ENCODE results near the gene EXD2. TPM values are rescaled to one million over a fixed set of nuclear protein-coding genes. Genes with fewer than 3 reads are reported as not detected.

The EXD2 gene, protein sequence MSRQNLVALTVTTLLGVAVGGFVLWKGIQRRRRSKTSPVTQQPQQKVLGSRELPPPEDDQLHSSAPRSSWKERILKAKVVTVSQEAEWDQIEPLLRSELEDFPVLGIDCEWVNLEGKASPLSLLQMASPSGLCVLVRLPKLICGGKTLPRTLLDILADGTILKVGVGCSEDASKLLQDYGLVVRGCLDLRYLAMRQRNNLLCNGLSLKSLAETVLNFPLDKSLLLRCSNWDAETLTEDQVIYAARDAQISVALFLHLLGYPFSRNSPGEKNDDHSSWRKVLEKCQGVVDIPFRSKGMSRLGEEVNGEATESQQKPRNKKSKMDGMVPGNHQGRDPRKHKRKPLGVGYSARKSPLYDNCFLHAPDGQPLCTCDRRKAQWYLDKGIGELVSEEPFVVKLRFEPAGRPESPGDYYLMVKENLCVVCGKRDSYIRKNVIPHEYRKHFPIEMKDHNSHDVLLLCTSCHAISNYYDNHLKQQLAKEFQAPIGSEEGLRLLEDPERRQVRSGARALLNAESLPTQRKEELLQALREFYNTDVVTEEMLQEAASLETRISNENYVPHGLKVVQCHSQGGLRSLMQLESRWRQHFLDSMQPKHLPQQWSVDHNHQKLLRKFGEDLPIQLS
- total RNA-seq (5.3 TPM), polyA plus RNA-seq (1 to 10 TPM; 4.2 to 7.9 (median 6.5) TPM)

DNA sequence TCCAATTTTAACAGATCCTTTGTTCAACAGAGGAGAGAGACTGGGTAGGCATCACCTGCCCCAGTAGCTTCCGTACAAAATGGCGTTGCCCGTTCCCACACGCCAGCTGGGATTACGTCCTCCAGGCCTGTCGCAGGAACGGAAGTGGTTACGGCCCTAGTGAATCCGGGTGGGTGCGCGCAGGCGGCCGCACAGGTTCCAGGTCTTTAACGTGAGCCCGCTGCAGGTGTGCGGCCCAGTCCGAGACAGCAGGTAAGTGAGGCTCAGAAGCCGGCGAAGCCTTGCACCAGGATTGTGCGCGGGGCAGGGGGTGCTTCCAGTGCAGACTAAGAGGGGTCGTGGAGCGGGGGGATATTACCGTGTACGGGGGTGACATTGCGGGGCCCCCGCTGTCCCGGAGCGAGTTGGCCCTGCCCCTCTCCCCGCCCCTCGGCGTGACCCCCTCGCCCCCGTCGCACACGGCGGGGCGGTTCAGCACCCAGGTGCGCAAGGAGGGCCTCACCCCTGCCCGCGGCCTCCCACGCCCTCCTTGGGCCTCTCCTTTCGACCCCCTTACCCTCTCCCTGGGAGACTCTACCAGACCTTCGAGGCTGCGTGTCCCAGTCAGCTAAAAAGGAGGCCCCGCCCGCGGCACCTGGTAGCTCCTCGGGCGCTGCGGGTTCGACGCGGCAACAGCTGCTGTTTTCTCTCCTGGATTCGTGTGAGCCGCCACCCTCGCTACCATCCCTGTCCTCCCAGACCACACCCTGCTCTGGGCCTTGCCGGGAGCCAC, at the start of gene EXD2:
TSS of gene EXD2 (plus strand) at position 159 of the 772 bp plus-strand sequence. CDS start 17,973 bp downstream, outside the sequence.
- Mint-ChIP-seq H3K4me1 (peaks cover 10 to 24% (median 20%) of the 10 kb centered on the region in 4 donors), H3K27me3 (peaks cover 14% of the 10 kb centered on the region), H3K36me3 (no peaks in the 10 kb centered on the region), H3K27ac (peak within 1 kb of the TSS; percentile 88 to 94 (median 93)), H3K4me3 (peak within 1 kb of the TSS; percentile 86 to 98 (median 94)), H3K9me3 (no peaks in the 10 kb centered on the region)
- Histone ChIP-seq H3K4me1 (ENCODE audit: control insufficient read depth, insufficient read depth, low read length, poor library complexity, severe bottlenecking) (peaks cover 9% of the 10 kb centered on the region), H3K4me3 (ENCODE audit: low read depth, low read length) (peak within 1 kb of the TSS; percentile 77), H3K36me3 (ENCODE audit: control insufficient read depth, insufficient read depth, low read length) (no peaks in the 10 kb centered on the region), H3K27me3 (ENCODE audit: control insufficient read depth, insufficient read depth, low read length) (no peaks in the 10 kb centered on the region), H3K9me3 (ENCODE audit: control insufficient read depth in 2 of 2, low read length in 2 of 2) (no peaks in the 10 kb centered on the region), H3K27ac (ENCODE audit: insufficient read depth, low read length, poor library complexity, severe bottlenecking) (peak within 1 kb of the TSS; percentile 47)
- DNase-seq (peak; percentile 40 to 85 (median 58)), ATAC-seq (ENCODE audit: low read depth in 2 of 2) (peak; percentile 81 to 83)

DNA sequence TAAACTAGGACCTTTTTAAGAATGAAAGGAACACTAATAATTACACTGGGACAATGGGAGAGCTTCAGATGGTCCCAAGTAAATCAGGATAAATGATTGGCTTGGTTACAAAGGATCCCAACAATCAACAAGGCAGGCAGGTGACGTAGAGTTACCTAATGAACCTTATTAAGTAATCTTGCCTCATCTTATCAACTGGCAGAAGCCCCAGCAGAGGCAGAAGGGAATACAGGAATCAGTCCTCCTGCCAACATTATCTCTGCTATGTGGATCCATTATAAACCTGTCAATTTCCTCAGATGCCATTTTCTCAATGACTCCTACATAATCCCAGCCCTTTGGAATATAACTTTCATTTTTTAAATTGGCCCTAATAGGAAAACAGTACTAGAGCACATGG, 49.7 kb upstream of the EXD2 start:
- Mint-ChIP-seq H3K36me3 (peaks cover 21% of the 10 kb centered on the region), H3K9me3 (no peaks in the 10 kb centered on the region)

DNA sequence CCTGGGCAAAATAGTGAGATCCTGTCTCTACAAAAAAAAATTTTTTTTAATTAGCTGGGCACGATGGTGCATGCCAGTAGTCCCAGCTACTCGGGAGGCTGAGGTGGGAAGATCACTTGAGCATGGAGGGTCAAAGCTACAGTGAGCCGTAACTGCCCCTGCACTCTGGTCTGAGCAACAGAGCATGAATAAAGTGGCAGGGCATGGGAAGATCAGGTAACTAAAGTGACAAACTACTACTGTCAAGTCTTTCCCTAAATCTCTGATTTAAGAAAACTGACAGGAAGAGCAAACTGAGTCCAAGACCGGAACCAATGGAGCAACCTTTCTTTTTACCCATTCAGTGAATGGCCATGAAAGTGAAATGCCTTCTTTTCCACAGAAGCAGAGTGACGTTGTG, 49.2 kb upstream of the EXD2 start:
- Histone ChIP-seq H3K27ac (ENCODE audit: insufficient read depth, low read length, poor library complexity, severe bottlenecking) (no peak overlapping the region), H3K36me3 (ENCODE audit: control insufficient read depth, insufficient read depth, low read length) (peaks cover 22% of the 10 kb centered on the region), H3K4me1 (ENCODE audit: control insufficient read depth, insufficient read depth, low read length, poor library complexity, severe bottlenecking) (peaks cover 5% of the 10 kb centered on the region), H3K4me3 (ENCODE audit: low read depth, low read length) (no peak overlapping the region), H3K27me3 (ENCODE audit: control insufficient read depth, insufficient read depth, low read length) (no peaks in the 10 kb centered on the region), H3K9me3 (ENCODE audit: control insufficient read depth in 2 of 2, low read length in 2 of 2) (no peaks in the 10 kb centered on the region)
- no peaks in the 10 kb centered on the region for H3K27me3 Mint-ChIP-seq
- H3K4me1 Mint-ChIP-seq: peaks cover 32 to 70% (median 46%) of the 10 kb centered on the region in 4 donors
- ATAC-seq (ENCODE audit: low read depth in 2 of 2) (no peak), DNase-seq (no peak)
- H3K36me3 Mint-ChIP-seq: peaks cover 20% of the 10 kb centered on the region
- no peak overlapping the region for H3K4me3 Mint-ChIP-seq
- H3K27ac Mint-ChIP-seq: peak overlapping the region in 1 of 3 donors; percentile 67
- no peaks in the 10 kb centered on the region for H3K9me3 Mint-ChIP-seq

More for the DNA sequence above, 49.7 kb upstream of the EXD2 start:
- Histone ChIP-seq H3K9me3 (ENCODE audit: control insufficient read depth in 2 of 2, low read length in 2 of 2) (no peaks in the 10 kb centered on the region), H3K27ac (ENCODE audit: insufficient read depth, low read length, poor library complexity, severe bottlenecking) (no peak overlapping the region), H3K4me3 (ENCODE audit: low read depth, low read length) (no peak overlapping the region), H3K4me1 (ENCODE audit: control insufficient read depth, insufficient read depth, low read length, poor library complexity, severe bottlenecking) (peaks cover 5% of the 10 kb centered on the region), H3K36me3 (ENCODE audit: control insufficient read depth, insufficient read depth, low read length) (peaks cover 22% of the 10 kb centered on the region), H3K27me3 (ENCODE audit: control insufficient read depth, insufficient read depth, low read length) (no peaks in the 10 kb centered on the region)
- no peak overlapping the region for H3K4me3 Mint-ChIP-seq
- H3K27me3 Mint-ChIP-seq: no peaks in the 10 kb centered on the region
- peaks cover 26 to 65% (median 42%) of the 10 kb centered on the region in 4 donors for H3K4me1 Mint-ChIP-seq
- ATAC-seq (ENCODE audit: low read depth in 2 of 2) (no peak), DNase-seq (no peak)
- peak overlapping the region in 1 of 3 donors; percentile 67 for H3K27ac Mint-ChIP-seq

DNA sequence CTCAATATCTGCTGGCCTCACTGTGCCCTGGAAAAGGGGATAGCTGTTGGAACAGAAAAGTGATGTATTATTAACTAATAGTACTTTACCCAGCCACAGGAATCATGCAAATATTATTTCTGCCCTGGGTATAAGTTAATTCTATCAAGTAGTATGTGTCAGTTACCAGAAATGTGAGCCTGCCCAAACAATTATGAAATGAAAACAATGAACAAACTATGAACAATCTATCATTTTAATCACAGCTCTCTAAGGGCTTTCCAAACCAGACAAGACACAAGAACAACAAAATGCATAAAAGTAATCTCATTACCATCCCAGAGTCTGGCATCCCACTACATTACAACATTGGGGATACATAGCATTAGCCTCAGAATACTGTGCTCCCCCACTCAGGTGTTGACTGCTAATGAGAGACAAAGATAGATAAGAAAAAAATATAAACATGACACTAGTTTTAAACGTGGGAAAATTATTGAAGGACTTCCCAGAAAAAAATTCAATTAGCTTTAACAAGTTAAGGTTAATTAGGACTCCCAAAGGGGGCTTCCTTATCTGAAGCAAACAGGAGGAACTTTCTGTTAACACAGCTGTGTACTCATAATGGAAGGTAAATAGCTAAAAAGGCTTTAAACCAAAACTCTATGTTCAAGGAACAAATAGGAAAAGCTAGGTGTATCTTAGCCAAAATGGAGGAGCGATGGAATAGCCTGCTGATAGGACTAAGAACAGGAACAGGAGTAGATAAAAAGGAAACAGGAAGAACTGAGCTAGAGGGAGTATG, 41.6 kb upstream of the EXD2 start:
- Mint-ChIP-seq H3K36me3 (peaks cover 11% of the 10 kb centered on the region), H3K4me3 (peak overlapping the region; percentile 89 to 98 (median 96)), H3K4me1 (peaks cover 39 to 65% (median 48%) of the 10 kb centered on the region in 4 donors), H3K27ac (peak overlapping the region in 2 of 3 donors; percentile 65 to 83), H3K9me3 (no peaks in the 10 kb centered on the region), H3K27me3 (no peaks in the 10 kb centered on the region)
- no peak overlapping the region for H3K4me3 ChIP-seq (ENCODE audit: low read depth, low read length)
- DNase-seq (no peak), ATAC-seq (ENCODE audit: low read depth in 2 of 2) (no peak)
- H3K36me3 ChIP-seq (ENCODE audit: control insufficient read depth, insufficient read depth, low read length): peaks cover 13% of the 10 kb centered on the region
- no peaks in the 10 kb centered on the region for H3K27me3 ChIP-seq (ENCODE audit: control insufficient read depth, insufficient read depth, low read length)
- no peaks in the 10 kb centered on the region for H3K9me3 ChIP-seq (ENCODE audit: control insufficient read depth in 2 of 2, low read length in 2 of 2)
- H3K4me1 ChIP-seq (ENCODE audit: control insufficient read depth, insufficient read depth, low read length, poor library complexity, severe bottlenecking): peaks cover 32% of the 10 kb centered on the region
- H3K27ac ChIP-seq (ENCODE audit: insufficient read depth, low read length, poor library complexity, severe bottlenecking): no peak overlapping the region

DNA sequence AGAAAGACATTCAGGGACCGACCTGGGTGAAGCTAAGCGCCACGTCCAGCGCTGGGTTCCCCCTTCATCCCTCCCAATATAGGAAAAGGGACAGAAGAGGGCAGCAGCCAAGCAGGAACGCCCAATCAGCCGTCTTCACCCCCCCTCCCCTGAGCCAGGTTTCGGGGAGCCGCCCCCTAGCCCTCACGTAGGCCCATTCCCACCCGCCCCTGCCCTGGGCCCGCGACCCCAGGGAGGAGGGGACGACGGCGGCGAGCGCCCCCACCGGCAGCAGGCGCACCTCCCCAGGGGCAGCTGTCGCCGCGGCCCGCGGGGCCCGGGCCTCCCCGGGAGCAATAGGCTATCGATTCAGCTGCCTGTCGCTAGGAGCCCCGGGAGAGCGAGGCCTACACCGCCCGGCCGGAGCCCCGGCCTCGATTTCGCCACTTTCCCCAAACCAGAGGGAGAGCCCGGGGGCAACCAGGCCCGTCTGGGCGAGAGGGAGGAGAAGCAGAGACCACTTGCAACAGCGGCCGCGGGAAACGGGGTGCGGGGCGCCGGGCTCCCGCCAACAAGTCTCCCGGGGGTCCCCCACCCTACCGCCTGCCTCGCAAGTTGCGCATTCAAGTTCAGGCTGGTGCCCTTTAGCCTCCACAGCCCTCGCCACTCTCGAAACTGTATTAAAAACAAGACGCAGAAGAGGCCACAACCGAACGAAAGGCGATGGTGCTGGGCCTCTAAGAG, 39.7 kb upstream of the EXD2 start:
- H3K4me1 ChIP-seq (ENCODE audit: control insufficient read depth, insufficient read depth, low read length, poor library complexity, severe bottlenecking): peaks cover 27% of the 10 kb centered on the region
- H3K27ac Mint-ChIP-seq: peak overlapping the region; percentile 82 to 95 (median 84)
- peaks cover 11% of the 10 kb centered on the region for H3K36me3 Mint-ChIP-seq
- peak; percentile 71 to 80 (median 76) for DNase-seq
- peak; percentile 50 for ATAC-seq (ENCODE audit: low read depth in 2 of 2)
- peak overlapping the region; percentile 72 for H3K27ac ChIP-seq (ENCODE audit: insufficient read depth, low read length, poor library complexity, severe bottlenecking)
- H3K9me3 Mint-ChIP-seq: no peaks in the 10 kb centered on the region
- H3K4me3 Mint-ChIP-seq: peak overlapping the region; percentile 94 to 98 (median 98)
- H3K27me3 Mint-ChIP-seq: peaks cover 6% of the 10 kb centered on the region
- peaks cover 10% of the 10 kb centered on the region for H3K36me3 ChIP-seq (ENCODE audit: control insufficient read depth, insufficient read depth, low read length)
- peak overlapping the region; percentile 84 for H3K4me3 ChIP-seq (ENCODE audit: low read depth, low read length)
- H3K27me3 ChIP-seq (ENCODE audit: control insufficient read depth, insufficient read depth, low read length): no peaks in the 10 kb centered on the region
- H3K4me1 Mint-ChIP-seq: peaks cover 29 to 53% (median 38%) of the 10 kb centered on the region in 4 donors
- no peaks in the 10 kb centered on the region for H3K9me3 ChIP-seq (ENCODE audit: control insufficient read depth in 2 of 2, low read length in 2 of 2)

DNA sequence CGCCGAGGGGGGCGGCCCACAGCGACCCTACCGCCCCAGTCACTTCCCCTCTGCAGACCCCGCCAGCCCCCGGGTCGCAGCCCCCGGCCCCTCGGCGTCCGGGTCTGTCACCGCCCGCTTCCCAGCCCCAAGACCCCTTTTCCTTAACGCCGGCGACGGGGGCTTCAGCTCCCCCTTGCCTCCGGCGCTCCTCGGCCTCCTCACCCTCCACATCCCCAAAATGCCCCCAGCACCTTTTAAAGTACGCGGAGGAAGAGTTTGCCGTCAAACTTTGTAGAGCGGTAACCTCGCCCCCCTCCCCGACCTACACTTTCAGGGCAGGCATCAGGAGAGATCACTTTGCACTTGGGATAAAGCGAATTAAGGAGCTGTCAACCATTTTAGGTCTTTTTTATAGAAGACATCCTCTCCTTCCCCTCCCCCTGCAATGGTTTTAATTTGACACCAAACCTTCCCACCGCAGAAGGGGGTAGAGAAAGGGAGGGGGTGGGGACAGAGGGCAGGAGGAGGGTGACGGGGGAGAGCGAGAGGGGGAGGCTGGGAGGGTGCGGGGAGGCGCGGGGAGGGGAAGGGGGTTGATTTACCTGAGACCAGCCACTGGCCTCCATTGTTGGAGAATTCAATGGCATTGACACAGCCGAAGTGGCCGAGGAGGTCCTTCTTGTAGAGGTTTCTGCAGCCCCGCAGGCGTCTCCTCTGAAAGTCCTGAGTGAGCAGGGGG, 39.0 kb upstream of the EXD2 start:
- peak overlapping the region; percentile 84 for H3K4me3 ChIP-seq (ENCODE audit: low read depth, low read length)
- DNase-seq (peak; percentile 36 to 76 (median 64)), ATAC-seq (ENCODE audit: low read depth in 2 of 2) (peak; percentile 7 to 15)
- Mint-ChIP-seq H3K9me3 (no peaks in the 10 kb centered on the region), H3K4me1 (peaks cover 21 to 46% (median 31%) of the 10 kb centered on the region in 4 donors), H3K4me3 (peak overlapping the region; percentile 94 to 98 (median 98)), H3K36me3 (peaks cover 11% of the 10 kb centered on the region), H3K27ac (peak overlapping the region; percentile 82 to 95 (median 86)), H3K27me3 (peaks cover 10% of the 10 kb centered on the region)
- peak overlapping the region; percentile 72 for H3K27ac ChIP-seq (ENCODE audit: insufficient read depth, low read length, poor library complexity, severe bottlenecking)
- H3K27me3 ChIP-seq (ENCODE audit: control insufficient read depth, insufficient read depth, low read length): no peaks in the 10 kb centered on the region
- H3K4me1 ChIP-seq (ENCODE audit: control insufficient read depth, insufficient read depth, low read length, poor library complexity, severe bottlenecking): peaks cover 27% of the 10 kb centered on the region
- H3K36me3 ChIP-seq (ENCODE audit: control insufficient read depth, insufficient read depth, low read length): peaks cover 10% of the 10 kb centered on the region
- H3K9me3 ChIP-seq (ENCODE audit: control insufficient read depth in 2 of 2, low read length in 2 of 2): no peaks in the 10 kb centered on the region
